Tibial nerve (tissue), 4 donors: ENCODE measurements around the gene RYR3.

Source experiments
- EP300 ChIP-seq, 2 donors: sonication (generic); formaldehyde crosslinking; IDR thresholded peaks; one replicate each; pipeline ENCODE4 v1.6.1; 2017; ENCODE audit warnings: antibody characterized with exemption in 2 of 2, mild to moderate bottlenecking in 1 of 2
- TF ChIP-seq, protein P1 (sequence below), 5 experiments: fragments of 200-600 bp in 3 of 5; fragments of 450-650 bp in 2 of 5; sonication (generic) in 3 of 5; IDR thresholded peaks; one replicate each; pipeline ENCODE4 v1.5.1; 2016 to 2019; ENCODE audit warnings: antibody characterized with exemption in 5 of 5, mild to moderate bottlenecking in 3 of 5, moderate library complexity in 2 of 5

DNA sequence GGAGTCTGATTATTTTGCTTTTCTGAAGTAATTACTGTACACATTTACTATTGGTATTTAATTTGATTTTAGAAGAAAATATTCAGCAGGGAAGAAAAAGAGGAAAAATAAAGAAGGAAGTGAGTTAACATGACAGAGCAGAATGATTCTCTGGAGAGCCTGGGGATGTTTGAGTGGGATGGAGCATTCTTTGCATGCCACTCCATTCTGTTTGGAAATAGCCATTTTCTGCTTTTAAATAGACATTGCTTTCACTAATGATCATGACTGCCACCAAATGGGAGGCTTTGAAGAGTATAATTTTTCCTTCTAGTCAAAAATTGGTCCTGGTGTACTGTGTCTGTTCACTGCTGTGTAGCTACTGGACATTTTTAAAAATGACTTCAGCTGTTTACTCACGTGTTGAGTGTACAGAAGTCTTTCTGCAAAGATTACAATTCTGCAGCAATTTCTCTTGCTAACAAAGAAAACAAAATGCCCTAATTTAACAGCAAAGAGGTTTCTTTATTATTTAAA lies 196.1 kb downstream of the RYR3 start:
- TF ChIP-seq, protein P1, sequence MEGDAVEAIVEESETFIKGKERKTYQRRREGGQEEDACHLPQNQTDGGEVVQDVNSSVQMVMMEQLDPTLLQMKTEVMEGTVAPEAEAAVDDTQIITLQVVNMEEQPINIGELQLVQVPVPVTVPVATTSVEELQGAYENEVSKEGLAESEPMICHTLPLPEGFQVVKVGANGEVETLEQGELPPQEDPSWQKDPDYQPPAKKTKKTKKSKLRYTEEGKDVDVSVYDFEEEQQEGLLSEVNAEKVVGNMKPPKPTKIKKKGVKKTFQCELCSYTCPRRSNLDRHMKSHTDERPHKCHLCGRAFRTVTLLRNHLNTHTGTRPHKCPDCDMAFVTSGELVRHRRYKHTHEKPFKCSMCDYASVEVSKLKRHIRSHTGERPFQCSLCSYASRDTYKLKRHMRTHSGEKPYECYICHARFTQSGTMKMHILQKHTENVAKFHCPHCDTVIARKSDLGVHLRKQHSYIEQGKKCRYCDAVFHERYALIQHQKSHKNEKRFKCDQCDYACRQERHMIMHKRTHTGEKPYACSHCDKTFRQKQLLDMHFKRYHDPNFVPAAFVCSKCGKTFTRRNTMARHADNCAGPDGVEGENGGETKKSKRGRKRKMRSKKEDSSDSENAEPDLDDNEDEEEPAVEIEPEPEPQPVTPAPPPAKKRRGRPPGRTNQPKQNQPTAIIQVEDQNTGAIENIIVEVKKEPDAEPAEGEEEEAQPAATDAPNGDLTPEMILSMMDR (IDR thresholded peaks at IDR 0.05), result no peak
- TF ChIP-seq EP300 (IDR thresholded peaks at IDR 0.05), result no peak
